GM18907 (cell line): ENCODE data around the gene HK3.

Experiments used
- ATAC-seq: cut with Tn5 transposase; IDR thresholded peaks from one replicate; pipeline ENCODE4 v1.9.1; 2021; ENCODE audit warnings: mild to moderate bottlenecking, moderate library complexity; ENCODE audit not compliant: unreplicated experiment

The HK3 gene

GRCh38 chr5:176902102-176902814 is 3.1 kb upstream of the HK3 start:
- no peak for ATAC-seq

DNA sequence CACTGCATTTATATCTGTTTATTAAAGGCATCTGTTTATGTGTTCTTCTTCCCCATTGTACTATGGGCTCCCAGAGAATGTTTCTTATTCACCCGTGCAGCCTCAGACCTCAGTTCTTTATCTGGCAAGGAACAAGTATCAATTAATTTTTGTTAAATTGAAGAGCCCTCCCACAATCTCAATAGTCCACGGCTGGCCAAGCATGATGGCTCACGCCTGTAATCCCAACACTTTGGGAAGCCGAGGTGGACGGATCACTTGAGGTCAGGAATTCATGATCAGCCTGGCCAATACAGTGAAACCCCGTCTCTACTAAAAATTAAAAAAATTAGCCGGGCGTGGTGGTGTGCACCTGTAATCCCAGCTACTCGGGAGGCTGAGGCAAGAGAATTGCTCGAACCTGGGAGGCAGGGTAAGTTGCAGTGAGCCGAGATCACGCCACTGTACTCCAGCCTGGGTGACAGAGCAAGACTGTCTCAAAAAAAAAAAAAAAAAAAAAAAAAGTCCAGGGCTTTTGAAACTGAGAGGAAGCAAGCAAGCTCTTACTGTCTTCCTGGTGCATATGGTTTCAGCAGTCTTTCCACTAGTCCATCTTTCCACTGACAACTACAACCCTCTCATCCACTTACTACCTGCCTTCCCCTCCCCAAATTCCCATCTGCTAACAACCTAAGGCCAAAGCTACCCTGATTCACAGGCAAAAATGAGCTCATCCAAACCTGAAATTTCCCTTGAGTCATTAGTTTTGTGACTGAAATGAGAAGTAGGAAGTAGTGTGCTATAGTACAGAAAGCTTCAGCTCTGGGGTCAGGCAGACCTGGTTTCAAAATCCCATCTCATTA is 2.3 kb upstream of the HK3 start:
- ATAC-seq = no peak

- ATAC-seq = no peak
Observed at GRCh38 chr5:176900780-176901204, 1.6 kb upstream of the HK3 start.

- no peak for ATAC-seq
Observed at GRCh38 chr5:176899946-176900779, 1.0 kb upstream of the HK3 start.

GRCh38 chr5:176897263-176897662 is 1.9 kb downstream of the HK3 start:
- ATAC-seq = no peak

- ATAC-seq = no peak
Observed at GRCh38 chr5:176895831-176896230, 3.3 kb downstream of the HK3 start.

- ATAC-seq = no peak
Observed at GRCh38 chr5:176894298-176894697, 4.8 kb downstream of the HK3 start.

- ATAC-seq = no peak
Observed at GRCh38 chr5:176892663-176893062, 6.5 kb downstream of the HK3 start.

- ATAC-seq = no peak
Observed at GRCh38 chr5:176891331-176891958, 7.7 kb downstream of the HK3 start.

GRCh38 chr5:176890455-176891330 is 8.5 kb downstream of the HK3 start:
- ATAC-seq = no peak

GRCh38 chr5:176889321-176890280 is 9.5 kb downstream of the HK3 start:
- ATAC-seq = no peak

DNA sequence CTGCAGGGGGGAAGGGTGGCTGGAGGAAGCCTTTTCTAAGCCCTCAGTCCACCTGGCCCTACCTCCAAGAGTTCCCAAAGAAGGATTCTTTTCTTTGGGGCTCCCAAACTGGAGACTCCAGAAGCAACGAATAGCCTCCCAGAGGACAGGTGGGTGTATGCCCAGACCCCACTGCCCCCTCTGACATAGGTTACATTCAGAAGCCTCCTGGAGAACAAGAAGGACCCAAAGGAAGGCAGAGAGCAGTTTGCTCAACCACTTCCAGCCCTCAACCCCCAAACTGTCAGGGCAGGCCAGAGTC is 10.3 kb downstream of the HK3 start:
- ATAC-seq = no peak

GRCh38 chr5:176888016-176888864 is 10.9 kb downstream of the HK3 start:
- ATAC-seq = no peak

GRCh38 chr5:176887252-176887849 is 11.8 kb downstream of the HK3 start:
- ATAC-seq = no peak

DNA sequence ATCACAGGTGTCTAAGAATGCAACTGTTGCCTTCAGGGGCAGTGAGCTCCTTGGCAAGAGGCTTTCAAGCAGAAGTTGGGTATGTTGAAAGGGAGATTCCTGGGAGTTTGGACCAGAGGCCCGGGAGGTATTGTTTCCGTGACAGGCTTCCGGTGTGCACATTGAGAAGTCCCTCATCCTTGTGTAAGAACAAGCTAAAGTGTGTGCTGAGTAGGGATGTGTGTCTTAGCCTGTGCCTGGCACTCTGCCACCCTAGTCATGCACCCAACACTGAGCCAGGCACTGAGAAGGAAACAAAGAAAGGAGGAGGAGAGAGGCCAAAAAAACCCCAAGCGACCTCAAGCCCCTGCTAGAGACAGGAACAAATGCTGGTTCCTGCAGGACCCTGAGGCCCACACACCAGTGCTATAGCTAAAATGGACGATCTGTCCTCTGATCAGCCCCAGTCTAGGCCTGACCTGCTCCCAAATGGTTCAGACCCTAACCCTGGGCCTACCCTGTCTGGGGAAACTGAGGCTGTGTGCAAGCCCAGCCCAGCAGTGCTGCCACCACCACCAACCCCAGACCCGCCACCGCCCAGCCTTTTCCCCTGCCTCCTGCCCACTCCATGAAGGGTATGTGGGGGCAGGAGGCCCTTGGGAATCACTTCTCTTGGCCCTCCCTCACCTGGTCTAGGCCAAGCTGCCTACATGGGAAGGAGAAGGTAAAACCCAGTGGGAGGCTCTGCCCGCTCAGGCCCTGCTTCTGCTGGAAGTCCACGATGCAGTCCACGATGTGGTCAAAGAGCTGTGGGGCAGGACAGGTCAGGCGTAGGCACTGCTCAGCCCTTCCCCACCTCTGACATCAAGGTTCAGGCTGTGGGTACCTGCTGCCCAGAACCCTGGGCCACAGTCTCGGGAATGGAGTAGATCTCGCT is 12.6 kb downstream of the HK3 start:
- ATAC-seq = no peak

DNA sequence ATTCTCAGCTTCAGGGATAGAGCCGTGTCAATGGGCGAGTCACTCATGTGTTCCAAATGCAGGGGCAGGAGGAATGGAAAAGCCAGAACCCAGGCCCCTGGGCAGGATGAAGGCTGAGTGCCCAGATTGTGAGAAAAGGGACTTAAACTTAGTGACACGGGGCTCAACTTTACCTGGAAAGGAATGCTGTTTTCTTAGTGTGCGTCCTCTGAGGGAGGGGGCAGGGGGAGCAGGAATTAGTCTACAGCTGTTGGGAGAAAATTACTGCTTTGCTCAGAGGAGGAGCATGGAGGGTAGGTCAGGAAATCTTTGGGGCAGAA is 14.6 kb downstream of the HK3 start:
- no peak for ATAC-seq
